H1 (cell line): ENCODE measurements around the gene DDX23. TPM values are rescaled to one million over a fixed set of nuclear protein-coding genes. Genes with fewer than 3 reads are reported as not detected.

ENCODE experiments used
- CTCF ChIA-PET: fragments of 300-600 bp; sonication (Branson Sonifier 250); formaldehyde crosslinking; loops from one replicate; lab custom pipeline; 2021; ENCODE audit not compliant: partially characterized antibody; lab: Charles Lee
- POLR2A ChIA-PET: fragments of 300-600 bp; sonication (Branson Sonifier 250); formaldehyde crosslinking; loops from one replicate; lab custom pipeline; 2021; ENCODE audit warnings: inconsistent platforms; ENCODE audit not compliant: partially characterized antibody; lab: Charles Lee
- DNase-seq, 2 experiments: peaks; one replicate each; pipeline versions ENCODE4 v3.0.0 to v3.0.0-alpha.2; 2010 to 2022; ENCODE audit warnings: low spot score in 2 of 2, low read depth in 1 of 2, mixed read lengths in 1 of 2
- FAIRE-seq: peaks from 2 replicates; lab custom pipeline; 2011; peaks lifted over from hg19 to GRCh38; lab: Jason Lieb, UNC
- H2AFZ ChIP-seq: 2 replicates; pipeline ENCODE4 v1.8.1; 2012; ENCODE audit warnings: low read length, inconsistent platforms
- H2AK5ac ChIP-seq: 2 replicates; pipeline ENCODE4 v1.6.1; 2013; ENCODE audit warnings: low read depth, low read length
- H2BK120ac ChIP-seq: replicated peaks from 2 replicates; pipeline ENCODE3; 2013; ENCODE audit warnings: low read depth, low read length, inconsistent platforms
- H2BK12ac ChIP-seq: 2 replicates; pipeline ENCODE4 v1.6.1; 2013; ENCODE audit warnings: low read depth, low read length
- H2BK15ac ChIP-seq: 2 replicates; pipeline ENCODE4 v1.6.1; 2013; ENCODE audit warnings: low read length
- H2BK20ac ChIP-seq: 2 replicates; pipeline ENCODE4 v1.6.1; 2013; ENCODE audit warnings: low read length
- H2BK5ac ChIP-seq: 2 replicates; pipeline ENCODE4 v1.6.1; 2013; ENCODE audit warnings: low read depth, low read length
- H3K14ac ChIP-seq: 2 replicates; pipeline ENCODE4 v1.6.1; 2013; ENCODE audit warnings: inconsistent platforms; ENCODE audit not compliant: insufficient read length
- H3K18ac ChIP-seq: 2 replicates; pipeline ENCODE4 v1.6.1; 2013; ENCODE audit warnings: low read length; ENCODE audit errors: extremely low read depth
- H3K23ac ChIP-seq: 2 replicates; pipeline ENCODE4 v1.6.1; 2013; ENCODE audit warnings: inconsistent platforms; ENCODE audit not compliant: insufficient read length
- H3K23me2 ChIP-seq: 2 replicates; pipeline ENCODE4 v1.6.1; 2013; ENCODE audit warnings: low read depth, low read length
- H3K27ac ChIP-seq: 2 replicates; pipeline ENCODE4 v1.6.1; 2011; ENCODE audit warnings: low read depth, low read length, inconsistent platforms
- H3K27me3 ChIP-seq, 4 experiments: replicated peaks in 1 of 4; 1 replicate in 1 of 4; 2 replicates in 3 of 4; pipeline versions ENCODE4 v1.6.1 to v1.8.1; 2011 to 2013; ENCODE audit warnings: low read length in 3 of 4, mild to moderate bottlenecking in 3 of 4, inconsistent platforms in 2 of 4, mixed read lengths in 2 of 4, moderate library complexity in 1 of 4; ENCODE audit not compliant: control insufficient read depth in 3 of 4, insufficient read depth in 3 of 4; ENCODE audit errors: extremely low read depth in 1 of 4
- H3K36me3 ChIP-seq, 4 experiments: 2 replicates each; pipeline versions ENCODE4 v1.6.1 to v1.8.1; 2011 to 2013; ENCODE audit warnings: mild to moderate bottlenecking in 4 of 4, low read length in 3 of 4, moderate library complexity in 2 of 4, control low read depth in 1 of 4, inconsistent platforms in 1 of 4; ENCODE audit not compliant: insufficient read depth in 4 of 4, control insufficient read depth in 2 of 4
- H3K4ac ChIP-seq: replicated peaks from 2 replicates; pipeline ENCODE3; 2013; ENCODE audit warnings: low read length, low read depth, mixed read lengths, inconsistent platforms; ENCODE audit not compliant: insufficient read length
- H3K4me1 ChIP-seq, 4 experiments: replicated peaks in 1 of 4; 1 replicate in 1 of 4; 2 replicates in 3 of 4; pipeline versions ENCODE4 v1.6.1 to v1.8.1; 2011 to 2013; ENCODE audit warnings: low read length in 3 of 4, inconsistent platforms in 2 of 4, mixed read lengths in 1 of 4; ENCODE audit not compliant: insufficient read depth in 4 of 4, control insufficient read depth in 3 of 4
- H3K4me2 ChIP-seq, 2 experiments: 2 replicates each; pipeline versions ENCODE4 v1.6.1 to v1.8.1; 2011 to 2013; ENCODE audit warnings: low read depth in 2 of 2, low read length in 2 of 2, control low read depth in 1 of 2, inconsistent platforms in 1 of 2, mild to moderate bottlenecking in 1 of 2; ENCODE audit not compliant: insufficient read depth in 1 of 2
- H3K4me3 ChIP-seq, 4 experiments: fragments of 200-600, 300-600 bp in 1 of 4; sonication (generic), shearing (Covaris generic), sonication (Bioruptor Twin) in 1 of 4; 2 replicates each; pipeline versions ENCODE4 v1.5.1 to v1.8.1; 2011 to 2016; ENCODE audit warnings: low read length in 4 of 4, low read depth in 3 of 4, control low read depth in 2 of 4, inconsistent platforms in 2 of 4, mild to moderate bottlenecking in 2 of 4, mixed read lengths in 1 of 4, moderate library complexity in 1 of 4; ENCODE audit not compliant: insufficient read depth in 2 of 4; ENCODE audit errors: extremely low read depth in 1 of 4
- H3K56ac ChIP-seq: replicated peaks from 2 replicates; pipeline ENCODE3; 2013; ENCODE audit warnings: low read depth, mild to moderate bottlenecking, mixed read lengths, low read length, inconsistent platforms; ENCODE audit not compliant: insufficient read length
- H3K79me1 ChIP-seq: 2 replicates; pipeline ENCODE4 v1.6.1; 2013; ENCODE audit warnings: low read depth, low read length, control low read depth
- H3K79me2 ChIP-seq, 2 experiments: 2 replicates each; pipeline versions ENCODE4 v1.6.1 to v1.8.1; 2012 to 2013; ENCODE audit warnings: low read length in 2 of 2, mild to moderate bottlenecking in 2 of 2, inconsistent platforms in 1 of 2; ENCODE audit not compliant: insufficient read depth in 2 of 2, control insufficient read depth in 1 of 2
- H3K9ac ChIP-seq, 4 experiments: replicated peaks in 1 of 4; 1 replicate in 1 of 4; 2 replicates in 3 of 4; pipeline versions ENCODE4 v1.6.1 to v1.8.1; 2011 to 2013; ENCODE audit warnings: low read depth in 3 of 4, low read length in 3 of 4, control low read depth in 2 of 4, mild to moderate bottlenecking in 2 of 4, moderate library complexity in 2 of 4, inconsistent platforms in 1 of 4; ENCODE audit errors: extremely low read depth in 1 of 4
- H3K9me3 ChIP-seq, 2 experiments: 2 replicates each; pipeline versions ENCODE4 v1.6.1 to v1.8.1; 2012 to 2013; ENCODE audit warnings: mild to moderate bottlenecking in 2 of 2, moderate library complexity in 2 of 2, control low read depth in 1 of 2, inconsistent platforms in 1 of 2, low read depth in 1 of 2, low read length in 1 of 2, mixed read lengths in 1 of 2; ENCODE audit not compliant: insufficient read depth in 2 of 2
- H4K20me1 ChIP-seq, 2 experiments: replicated peaks in 1 of 2; 2 replicates each; pipeline versions ENCODE3 to v1.8.1; 2011 to 2013; ENCODE audit warnings: inconsistent platforms in 2 of 2, low read length in 2 of 2, mild to moderate bottlenecking in 1 of 2; ENCODE audit not compliant: insufficient read depth in 2 of 2, control insufficient read depth in 1 of 2
- H4K5ac ChIP-seq: 2 replicates; pipeline ENCODE4 v1.6.1; 2013; ENCODE audit warnings: low read length, low read depth, mixed read lengths, inconsistent platforms; ENCODE audit not compliant: insufficient read length
- H4K8ac ChIP-seq: 2 replicates; pipeline ENCODE4 v1.8.0; 2013; ENCODE audit warnings: mild to moderate bottlenecking, moderate library complexity, low read length, inconsistent platforms; ENCODE audit not compliant: insufficient read depth; ENCODE audit errors: extremely low read depth
- H4K91ac ChIP-seq: replicated peaks from 2 replicates; pipeline ENCODE3; 2013; ENCODE audit warnings: low read length, mixed read lengths, inconsistent platforms; ENCODE audit not compliant: insufficient read length
- ASH2L ChIP-seq: fragments of 200-600, 300-600 bp; sonication (generic); IDR thresholded peaks from one replicate; pipeline ENCODE4 v1.7.1; 2017; ENCODE audit warnings: low read length
- CTBP2 ChIP-seq: IDR thresholded peaks from 2 replicates; pipeline ENCODE4 v1.7.0; 2011; ENCODE audit warnings: borderline replicate concordance, mild to moderate bottlenecking, moderate library complexity, mixed read lengths, low read length; ENCODE audit not compliant: insufficient read depth, insufficient read length
- RBBP5 ChIP-seq: IDR thresholded peaks from 2 replicates; pipeline ENCODE4 v1.7.1; 2012; ENCODE audit warnings: low read depth, mild to moderate bottlenecking, inconsistent platforms, low read length, moderate library complexity, borderline replicate concordance
- RNF2 ChIP-seq: fragments of 200-900, 300-1000 bp; sonication (generic); IDR thresholded peaks from 2 replicates; pipeline ENCODE4 v1.7.1; 2016; ENCODE audit warnings: borderline replicate concordance, low read depth, mild to moderate bottlenecking, antibody characterized with exemption, low read length; ENCODE audit not compliant: poor library complexity, severe bottlenecking; ENCODE audit errors: missing control alignments
- USF2 ChIP-seq: IDR thresholded peaks from 2 replicates; pipeline ENCODE4 v1.6.1; 2011; ENCODE audit warnings: low read length, improper control_type of control experiment
- WGBS, 2 experiments: shearing (Covaris generic) in 1 of 2; methylation state at CpG; one replicate each; pipeline versions ENCODE4 v1.1.6 to v1.1.7; 2013 to 2015; ENCODE audit warnings: low lambda C conversion rate in 2 of 2, mixed read lengths in 2 of 2, inconsistent platforms in 1 of 2, low coverage in 1 of 2, missing lambda C conversion rate in 1 of 2; ENCODE audit not compliant: insufficient replicate concordance in 2 of 2, insufficient coverage in 1 of 2, insufficient read length in 1 of 2; ENCODE audit errors: extremely low coverage in 1 of 2, missing lambda C conversion rate in 1 of 2; 5-methylcytosine and 5-hydroxymethylcytosine counted together
- polyA plus RNA-seq, 7 experiments: library from polyadenylated mRNA; depleted of rRNA in 3 of 7; stranded (reverse) in 5 of 7; unstranded in 2 of 7; fragments of >200 nt in 5 of 7; fragments of 200-250 nt in 2 of 7; gene quantifications; 1 replicate in 5 of 7; 2 replicates in 1 of 7; 4 replicates in 1 of 7; pipeline versions ENCODE4 v1.2.1 to v1.2.3, GENCODE V29; 2011 to 2013; ENCODE audit warnings: missing spikeins in 2 of 7, mixed read lengths in 2 of 7
- total RNA-seq: library from RNA; stranded (reverse); fragmentation: NEBNext Ultra II Directional; extraction: Animal tissue kit (Norgen Biotek cat#: 25700); gene quantifications from 2 replicates; pipeline ENCODE4 v1.2.1, GENCODE V29; 2021

The DDX23 gene
- total and polyA plus RNA-seq, 2 of the 8 experiments (the other 6 are each of a cell fraction or from before 2014, with no cell fraction given) = 43.5 to 107 TPM

- H3K27me3 ChIP-seq = no peaks in the 10 kb centered on the region
- H4K91ac ChIP-seq = no peak overlapping the region
- H3K9ac ChIP-seq = no peak overlapping the region
- no peak overlapping the region for H2BK15ac ChIP-seq
- H4K20me1 ChIP-seq = peaks cover 0 to 7% of the 10 kb centered on the region in 2 experiments
- H2BK120ac ChIP-seq = no peak overlapping the region
- TF ChIP-seq RBBP5 = no peak
- TF ChIP-seq RNF2 = no peak
- no peak for TF ChIP-seq USF2
- TF ChIP-seq ASH2L = no peak
- TF ChIP-seq CTBP2 = no peak
- no peak overlapping the region for H2BK20ac ChIP-seq
- no peak overlapping the region for H3K27ac ChIP-seq
- FAIRE-seq = no peak
- H3K18ac ChIP-seq = no peak overlapping the region
- H2BK12ac ChIP-seq = no peak overlapping the region
- H3K4me3 ChIP-seq = no peak overlapping the region
- H3K23me2 ChIP-seq = no peaks in the 10 kb centered on the region
- WGBS, 2 experiments = 88% methylated on average over 11 of the region's 11 CpGs; no CpG with 5 or more reads in 1 of the 2 experiments
- DNase-seq = no peak
- H4K5ac ChIP-seq = no peak overlapping the region
- H3K4ac ChIP-seq = no peak overlapping the region
- ChIA-PET CTCF (interaction anchor here (0.9 to 4.1 kb wide), 9 partner anchors 9 to 35 kb away, joined by 3 to 24 read pairs (median 6); partner anchors contain the start of gene ADCY6), POLR2A (interaction anchor here (1.0 to 3.0 kb wide), 4 partner anchors 9 to 85 kb away, joined by 3 to 12 read pairs (median 3); partner anchors contain the start of genes ADCY6 and RND1)
- H3K4me2 ChIP-seq = no peak overlapping the region
- no peak overlapping the region for H2AFZ ChIP-seq
- no peak overlapping the region for H3K23ac ChIP-seq
- no peak overlapping the region for H3K14ac ChIP-seq
- no peak overlapping the region for H2BK5ac ChIP-seq
- H3K9me3 ChIP-seq = no peaks in the 10 kb centered on the region
- peaks cover 0 to 14% (median 11%) of the 10 kb centered on the region in 4 experiments; a peak in 6 of 7 replicates for H3K4me1 ChIP-seq
- no peak overlapping the region for H4K8ac ChIP-seq
- peaks cover 6% of the 10 kb centered on the region for H3K79me1 ChIP-seq
- H3K36me3 ChIP-seq = peaks cover 0 to 8% (median 5%) of the 10 kb centered on the region in 4 experiments; a peak in 6 of 8 replicates
- no peaks in the 10 kb centered on the region for H3K79me2 ChIP-seq
- H2AK5ac ChIP-seq = no peak overlapping the region
- no peak overlapping the region for H3K56ac ChIP-seq
Observed at GRCh38 chr12:48780381-48781025, 71.5 kb downstream of the DDX23 start.
